ENCODE measurements around the gene GRK7.

Gene GRK7, protein sequence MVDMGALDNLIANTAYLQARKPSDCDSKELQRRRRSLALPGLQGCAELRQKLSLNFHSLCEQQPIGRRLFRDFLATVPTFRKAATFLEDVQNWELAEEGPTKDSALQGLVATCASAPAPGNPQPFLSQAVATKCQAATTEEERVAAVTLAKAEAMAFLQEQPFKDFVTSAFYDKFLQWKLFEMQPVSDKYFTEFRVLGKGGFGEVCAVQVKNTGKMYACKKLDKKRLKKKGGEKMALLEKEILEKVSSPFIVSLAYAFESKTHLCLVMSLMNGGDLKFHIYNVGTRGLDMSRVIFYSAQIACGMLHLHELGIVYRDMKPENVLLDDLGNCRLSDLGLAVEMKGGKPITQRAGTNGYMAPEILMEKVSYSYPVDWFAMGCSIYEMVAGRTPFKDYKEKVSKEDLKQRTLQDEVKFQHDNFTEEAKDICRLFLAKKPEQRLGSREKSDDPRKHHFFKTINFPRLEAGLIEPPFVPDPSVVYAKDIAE (N-terminal part only)

GRCh38 chr3:141763088-141763750 lies at the start of gene GRK7:
Gene GRK7, plus strand, starts transcription at chr3:141763408. Its CDS starts 14,877 bp downstream, at chr3:141778285.
- DNase-seq = no peak

DNA sequence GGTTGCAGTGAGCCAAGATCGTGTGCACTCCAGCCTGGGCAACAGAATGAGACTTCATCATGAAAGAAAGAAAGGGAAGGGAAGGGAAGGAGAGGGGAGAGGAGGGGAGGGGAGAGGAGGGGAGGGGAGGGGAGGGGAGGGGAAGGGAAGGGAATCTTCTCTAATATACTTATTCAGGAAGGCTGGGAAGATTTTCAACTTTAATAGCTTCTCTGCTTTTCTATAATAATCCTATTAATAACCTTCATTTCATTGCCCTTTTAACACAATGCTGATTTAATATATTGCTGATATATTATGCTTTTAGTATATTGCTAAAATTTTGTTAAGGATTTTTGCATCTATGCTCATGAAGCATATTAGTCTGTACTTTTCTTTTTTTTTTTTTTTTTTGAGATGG lies 48.5 kb upstream of the GRK7 start:
- no peak for DNase-seq

DNA sequence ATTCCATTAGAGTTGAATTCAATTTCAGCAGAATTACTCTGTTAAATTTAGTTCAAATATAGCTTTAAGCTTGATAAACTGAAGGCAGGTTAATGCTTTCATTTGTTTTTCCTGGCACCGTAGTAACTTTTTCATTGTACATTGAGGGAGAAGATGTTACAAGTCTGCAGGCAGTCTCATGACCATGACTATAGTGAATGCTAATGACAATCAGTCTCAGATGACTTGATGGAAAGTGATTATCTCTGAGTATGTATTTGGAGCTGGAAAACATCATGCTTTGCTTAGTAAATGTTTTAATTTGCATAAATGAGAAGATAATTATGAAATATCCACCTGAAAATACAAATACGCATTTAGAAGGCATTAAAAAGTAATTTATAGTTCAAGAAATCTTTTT lies 41.1 kb upstream of the GRK7 start:
- DNase-seq = no peak

DNA sequence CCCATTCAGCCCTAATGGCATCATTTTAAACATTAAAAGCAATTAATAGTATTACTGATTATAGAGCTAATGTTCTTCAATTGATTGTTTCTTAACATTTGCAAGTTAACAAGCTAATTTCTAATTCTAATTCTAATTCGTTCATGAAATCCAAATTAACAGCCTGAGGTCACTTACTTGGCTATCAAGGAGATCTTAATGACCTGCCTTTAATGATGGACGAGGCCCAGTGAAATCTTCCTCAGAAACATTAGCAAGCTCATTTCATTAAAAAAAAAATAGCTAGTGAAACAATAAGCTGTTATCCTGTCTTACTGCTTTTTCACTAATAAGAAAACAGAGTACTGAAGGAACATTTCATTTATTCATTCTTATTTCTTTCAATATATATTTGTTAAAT lies 40.6 kb upstream of the GRK7 start:
- DNase-seq = no peak

DNA sequence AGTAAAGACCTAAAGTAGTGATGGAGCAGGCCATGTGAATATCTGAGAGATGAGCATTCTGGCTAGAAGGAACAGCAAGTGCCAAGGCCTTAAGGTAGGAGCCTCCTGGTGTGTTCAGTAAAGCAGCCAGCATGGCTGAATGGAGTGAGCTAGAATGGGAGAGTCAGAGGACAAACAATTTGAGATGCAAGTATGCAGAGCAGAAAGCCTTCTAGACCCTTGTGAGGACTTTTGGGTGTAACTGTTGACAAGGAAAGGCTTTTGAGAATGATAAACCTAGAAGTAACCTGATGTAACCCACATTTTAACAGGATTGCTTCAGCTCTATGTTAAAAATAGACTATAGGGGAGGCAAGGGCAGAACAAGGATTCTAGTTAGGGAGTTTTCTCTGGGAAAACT lies 40.0 kb upstream of the GRK7 start:
- no peak for DNase-seq

DNA sequence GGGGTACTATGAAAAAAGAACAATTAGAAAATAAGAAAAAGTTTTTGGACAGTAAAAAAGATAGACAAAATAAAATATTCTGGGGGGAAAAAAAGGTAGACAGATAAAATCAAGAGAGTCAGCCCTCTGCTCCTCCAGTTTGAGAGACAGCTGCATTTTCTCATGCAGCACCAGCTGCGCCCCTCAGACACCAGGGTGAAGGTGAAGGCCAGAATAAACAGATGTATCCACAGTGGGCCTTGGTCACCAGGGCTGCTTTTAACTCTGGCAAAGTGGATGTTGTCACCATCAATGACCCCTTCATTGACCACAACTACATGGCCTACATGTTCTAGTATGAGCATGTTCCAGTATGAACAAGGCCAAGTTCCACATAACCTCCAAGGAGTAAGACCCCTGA lies 39.0 kb upstream of the GRK7 start:
- no peak for DNase-seq

GRCh38 chr3:141725036-141725435 lies 38.2 kb upstream of the GRK7 start:
- no peak for DNase-seq

GRCh38 chr3:141726483-141726882 lies 36.7 kb upstream of the GRK7 start:
- DNase-seq = no peak

DNA sequence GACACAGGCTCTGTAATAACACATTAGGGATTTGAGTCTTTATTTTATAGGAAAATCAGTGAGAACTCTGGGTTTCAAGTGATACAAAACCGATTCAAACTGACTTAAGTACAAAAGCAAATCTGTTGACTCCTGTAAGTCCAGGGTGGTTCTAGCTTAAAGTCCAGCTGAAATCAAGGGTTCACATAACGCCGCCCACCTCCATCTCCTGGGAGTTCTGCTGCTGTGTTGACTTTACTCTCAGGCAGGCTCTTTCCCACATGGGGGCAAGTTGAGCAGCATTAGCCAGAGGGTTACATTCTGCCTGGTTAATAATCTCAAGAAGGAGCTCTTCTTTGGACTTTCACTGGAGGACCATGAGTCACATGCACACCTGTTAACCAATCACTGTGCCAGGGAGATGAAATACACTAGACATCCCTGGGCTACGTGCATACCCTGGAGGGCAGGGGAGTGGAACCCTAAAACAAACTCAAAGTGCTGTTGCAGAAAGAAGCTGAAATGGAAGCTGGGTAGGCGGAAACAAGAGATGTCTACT lies 34.8 kb upstream of the GRK7 start:
- no peak for DNase-seq

GRCh38 chr3:141729240-141729639 lies 34.0 kb upstream of the GRK7 start:
- no peak for DNase-seq

DNA sequence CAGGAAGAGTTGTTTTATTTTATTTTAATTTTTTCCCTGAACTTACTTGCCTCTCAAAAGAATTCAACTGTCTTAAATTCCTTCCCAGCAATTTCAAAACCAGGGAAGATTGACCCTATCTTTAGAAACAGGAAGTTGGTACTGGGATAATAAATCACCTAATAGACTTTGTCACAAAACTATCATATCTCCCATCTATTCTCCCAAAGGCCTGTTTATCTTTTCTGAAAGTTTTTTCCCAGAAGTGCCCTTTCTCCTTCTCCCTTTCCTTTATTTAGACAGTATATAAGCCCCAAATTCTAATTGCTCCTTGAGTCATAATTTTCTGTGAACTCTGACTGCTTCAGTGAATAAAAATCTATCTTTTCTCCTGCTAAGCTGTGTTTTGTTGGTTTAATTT lies 28.0 kb upstream of the GRK7 start:
- DNase-seq = no peak

GRCh38 chr3:141735770-141736465 lies 27.3 kb upstream of the GRK7 start:
- no peak for DNase-seq

- no peak for DNase-seq
Observed at GRCh38 chr3:141737093-141737492, 26.1 kb upstream of the GRK7 start.

DNA sequence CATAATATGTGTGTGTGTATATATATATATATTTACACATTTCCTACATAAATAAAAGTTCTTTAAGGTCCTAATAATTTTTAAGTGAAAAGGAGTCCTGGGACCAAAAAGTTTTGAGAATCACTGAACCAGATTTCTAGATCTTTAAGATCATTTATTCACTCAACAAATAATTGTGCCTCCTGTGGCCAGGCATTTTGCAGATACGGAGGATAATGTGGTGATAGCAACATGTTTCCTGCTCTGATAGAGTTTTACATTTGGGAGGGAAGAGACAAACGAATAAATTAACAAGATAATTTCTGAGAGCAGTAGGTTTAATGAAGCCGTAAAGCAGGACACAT lies 25.6 kb upstream of the GRK7 start:
- DNase-seq = no peak

GRCh38 chr3:141738022-141738890 lies 25.0 kb upstream of the GRK7 start, which contains the start of gene RNF7:
Gene RNF7, plus strand, starts transcription at chr3:141738298. Its CDS starts 44 bp downstream, at chr3:141738342.
- DNase-seq = peak; percentile 99

- DNase-seq = peak; percentile 32 to 63
Observed at GRCh38 chr3:141738891-141739363, 24.3 kb upstream of the GRK7 start.

DNA sequence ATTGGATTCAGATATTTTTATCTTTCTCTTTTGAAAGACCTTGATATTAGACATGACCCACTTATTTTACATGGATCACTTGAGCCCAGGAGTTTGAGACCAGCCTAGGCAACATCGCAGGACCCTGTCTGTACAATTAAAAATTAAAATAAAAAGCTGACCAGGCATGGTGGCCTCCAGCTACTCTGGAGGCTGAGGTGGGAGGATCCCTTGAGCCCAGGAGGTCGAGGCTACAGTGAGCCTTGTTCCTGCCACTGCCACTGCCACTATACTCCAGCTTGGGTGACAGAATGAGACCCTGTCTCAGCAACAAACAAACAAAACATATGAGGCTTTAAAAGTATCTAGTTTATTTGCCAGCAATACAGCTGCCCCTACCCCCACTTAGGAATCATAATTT lies 23.5 kb upstream of the GRK7 start:
- DNase-seq = no peak

GRCh38 chr3:141740349-141740748 lies 22.9 kb upstream of the GRK7 start:
- DNase-seq = no peak

- DNase-seq = no peak
Observed at GRCh38 chr3:141743305-141743704, 19.9 kb upstream of the GRK7 start.

GRCh38 chr3:141746962-141747361 lies 16.2 kb upstream of the GRK7 start:
- no peak for DNase-seq

DNA sequence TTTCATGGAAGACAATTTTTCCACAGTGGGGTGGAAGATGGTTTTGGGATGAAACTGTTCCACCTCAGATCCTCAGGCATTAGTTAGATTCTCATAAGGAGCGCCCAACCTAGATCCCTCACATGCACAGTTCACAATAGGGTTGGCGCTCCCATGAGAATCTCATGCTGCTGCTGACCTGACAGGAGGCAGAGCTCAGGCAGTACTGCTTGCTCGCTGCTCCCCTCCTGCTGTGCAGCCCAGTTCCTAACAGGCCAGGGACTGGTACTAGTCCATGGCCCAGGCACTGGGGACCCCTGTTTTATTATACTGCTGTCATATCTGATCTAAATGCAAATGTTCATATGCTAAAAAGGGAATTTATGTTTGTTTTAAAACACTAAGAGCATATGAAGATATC lies 9.8 kb upstream of the GRK7 start:
- no peak for DNase-seq

DNA sequence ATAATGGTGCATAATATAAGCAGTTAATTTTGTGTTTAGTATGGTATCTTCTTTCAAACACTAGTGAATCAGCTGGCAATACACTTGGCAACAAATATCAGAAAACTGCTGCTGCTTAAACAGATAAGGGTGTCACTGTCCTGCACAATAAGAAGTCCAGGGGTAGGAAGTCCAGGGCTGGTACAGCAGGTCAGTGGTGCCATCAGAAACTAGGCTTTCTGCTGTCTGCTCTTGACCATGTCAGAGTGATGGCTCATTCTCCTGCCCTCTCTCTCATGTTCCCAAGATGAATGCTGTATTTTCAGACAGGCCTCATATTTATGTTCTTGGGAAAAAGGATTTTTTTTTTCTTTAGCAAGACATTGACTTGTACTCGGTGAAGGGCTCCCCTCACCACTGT lies 9.2 kb upstream of the GRK7 start:
- no peak for DNase-seq

Data from NCI-H2081 (cell line).